Breast epithelium (tissue), 3 donors: ENCODE data around the gene IQCE.

Experiments
- POLR2A ChIP-seq: fragments of 450-650 bp; IDR thresholded peaks from one replicate; pipeline ENCODE4 v1.6.1; 2016; ENCODE audit warnings: antibody characterized with exemption, mild to moderate bottlenecking, moderate library complexity
- POLR2AphosphoS5 ChIP-seq, 3 donors: sonication (generic); formaldehyde crosslinking; IDR thresholded peaks; one replicate each; pipeline ENCODE4 v1.6.1; 2017; ENCODE audit warnings: antibody characterized with exemption in 3 of 3
- TF ChIP-seq, protein P1 (sequence below), 3 donors: fragments of 450-650 bp; IDR thresholded peaks; one replicate each; pipeline ENCODE4 v1.5.1; 2016 to 2017; ENCODE audit warnings: antibody characterized with exemption in 3 of 3, mild to moderate bottlenecking in 3 of 3, moderate library complexity in 3 of 3

DNA sequence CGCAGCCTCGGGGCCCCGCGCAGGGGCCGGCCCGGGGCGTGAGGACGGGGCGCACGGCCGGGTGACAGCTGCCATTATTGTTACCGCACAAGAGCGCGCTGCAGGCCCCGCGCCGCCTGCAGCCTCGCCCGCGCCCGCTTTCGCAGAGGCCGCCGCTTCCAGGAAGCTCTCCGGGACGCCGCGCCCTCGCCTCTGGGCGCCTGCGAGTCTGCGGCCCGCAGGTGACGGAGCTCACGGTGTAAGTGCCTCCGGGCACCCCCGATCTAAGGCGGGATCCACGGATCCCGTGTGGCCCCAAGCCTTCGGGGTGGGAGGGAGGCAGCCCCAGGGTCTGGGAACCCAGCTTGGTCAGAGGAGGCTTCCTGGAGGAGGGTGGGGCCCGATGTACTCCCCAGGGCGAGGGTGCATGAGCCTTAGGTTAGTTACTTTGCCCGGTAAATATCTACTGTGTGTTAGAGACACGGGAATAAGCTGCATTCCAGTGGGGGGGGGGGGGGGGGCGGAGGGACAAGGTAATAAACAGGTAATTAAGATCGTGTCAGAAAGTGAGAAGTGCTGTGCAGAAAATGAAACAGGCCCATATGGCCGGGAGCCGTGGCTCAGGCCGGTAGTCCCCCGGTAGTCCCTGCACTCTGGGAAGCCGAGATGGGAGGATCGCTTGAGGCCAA is 638 bp downstream of the IQCE start:
- TF ChIP-seq POLR2A (no peak), POLR2AphosphoS5 (IDR thresholded peaks at IDR 0.05) (no peak)
- TF ChIP-seq, protein P1, sequence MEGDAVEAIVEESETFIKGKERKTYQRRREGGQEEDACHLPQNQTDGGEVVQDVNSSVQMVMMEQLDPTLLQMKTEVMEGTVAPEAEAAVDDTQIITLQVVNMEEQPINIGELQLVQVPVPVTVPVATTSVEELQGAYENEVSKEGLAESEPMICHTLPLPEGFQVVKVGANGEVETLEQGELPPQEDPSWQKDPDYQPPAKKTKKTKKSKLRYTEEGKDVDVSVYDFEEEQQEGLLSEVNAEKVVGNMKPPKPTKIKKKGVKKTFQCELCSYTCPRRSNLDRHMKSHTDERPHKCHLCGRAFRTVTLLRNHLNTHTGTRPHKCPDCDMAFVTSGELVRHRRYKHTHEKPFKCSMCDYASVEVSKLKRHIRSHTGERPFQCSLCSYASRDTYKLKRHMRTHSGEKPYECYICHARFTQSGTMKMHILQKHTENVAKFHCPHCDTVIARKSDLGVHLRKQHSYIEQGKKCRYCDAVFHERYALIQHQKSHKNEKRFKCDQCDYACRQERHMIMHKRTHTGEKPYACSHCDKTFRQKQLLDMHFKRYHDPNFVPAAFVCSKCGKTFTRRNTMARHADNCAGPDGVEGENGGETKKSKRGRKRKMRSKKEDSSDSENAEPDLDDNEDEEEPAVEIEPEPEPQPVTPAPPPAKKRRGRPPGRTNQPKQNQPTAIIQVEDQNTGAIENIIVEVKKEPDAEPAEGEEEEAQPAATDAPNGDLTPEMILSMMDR (IDR thresholded peaks at IDR 0.05) = no peak
